Chondrocyte (in vitro differentiated cells): ENCODE measurements around the gene OPN1SW. TPM values are rescaled to one million over a fixed set of nuclear protein-coding genes. Genes with fewer than 3 reads are reported as not detected.

Experiments used
- DNase-seq: peaks from one replicate; pipeline ENCODE4 v3.0.0; 2021; ENCODE audit warnings: mixed read lengths, low spot score
- H3K27ac Mint-ChIP-seq: one replicate; pipeline ENCODE4 v1.8.0; 2021; ENCODE audit warnings: mild to moderate bottlenecking, moderate library complexity, mixed read lengths; ENCODE audit not compliant: unreplicated experiment
- H3K27me3 Mint-ChIP-seq: 2 replicates; pipeline ENCODE4 v1.8.0; 2021; ENCODE audit warnings: low read depth, mixed read lengths
- H3K36me3 Mint-ChIP-seq: 2 replicates; pipeline ENCODE4 v1.8.0; 2021; ENCODE audit warnings: low read depth, mixed read lengths
- H3K4me1 Mint-ChIP-seq: 2 replicates; pipeline ENCODE4 v1.8.0; 2021; ENCODE audit warnings: low read depth, mild to moderate bottlenecking, mixed read lengths
- H3K4me3 Mint-ChIP-seq: one replicate; pipeline ENCODE4 v1.8.0; 2021; ENCODE audit warnings: mild to moderate bottlenecking, moderate library complexity, mixed read lengths; ENCODE audit not compliant: unreplicated experiment
- H3K9me3 Mint-ChIP-seq: 2 replicates; pipeline ENCODE4 v1.8.0; 2021; ENCODE audit warnings: low read depth, mixed read lengths
- total RNA-seq: library from RNA; stranded (reverse); gene quantifications from 3 replicates; pipeline ENCODE4 v1.2.1, GENCODE V29; 2021
- TF ChIP-seq, protein P1 (sequence below): fragments of 200-600 bp; sonication (generic); IDR thresholded peaks from 2 replicates; pipeline ENCODE4 v1.5.0; 2021; ENCODE audit warnings: antibody characterized with exemption, mild to moderate bottlenecking, moderate library complexity

OPN1SW gene
- total RNA-seq, 1 donor from 2014 or later: not detected

GRCh38 chr7:128727239-128727638 lies 48.4 kb downstream of the OPN1SW start:
- peaks cover 7% of the 10 kb centered on the region for H3K36me3 Mint-ChIP-seq
- H3K9me3 Mint-ChIP-seq: no peaks in the 10 kb centered on the region
- no peak for DNase-seq
- H3K27ac Mint-ChIP-seq: no peak overlapping the region
- no peaks in the 10 kb centered on the region for H3K27me3 Mint-ChIP-seq
- no peak overlapping the region for H3K4me3 Mint-ChIP-seq
- TF ChIP-seq, protein P1, sequence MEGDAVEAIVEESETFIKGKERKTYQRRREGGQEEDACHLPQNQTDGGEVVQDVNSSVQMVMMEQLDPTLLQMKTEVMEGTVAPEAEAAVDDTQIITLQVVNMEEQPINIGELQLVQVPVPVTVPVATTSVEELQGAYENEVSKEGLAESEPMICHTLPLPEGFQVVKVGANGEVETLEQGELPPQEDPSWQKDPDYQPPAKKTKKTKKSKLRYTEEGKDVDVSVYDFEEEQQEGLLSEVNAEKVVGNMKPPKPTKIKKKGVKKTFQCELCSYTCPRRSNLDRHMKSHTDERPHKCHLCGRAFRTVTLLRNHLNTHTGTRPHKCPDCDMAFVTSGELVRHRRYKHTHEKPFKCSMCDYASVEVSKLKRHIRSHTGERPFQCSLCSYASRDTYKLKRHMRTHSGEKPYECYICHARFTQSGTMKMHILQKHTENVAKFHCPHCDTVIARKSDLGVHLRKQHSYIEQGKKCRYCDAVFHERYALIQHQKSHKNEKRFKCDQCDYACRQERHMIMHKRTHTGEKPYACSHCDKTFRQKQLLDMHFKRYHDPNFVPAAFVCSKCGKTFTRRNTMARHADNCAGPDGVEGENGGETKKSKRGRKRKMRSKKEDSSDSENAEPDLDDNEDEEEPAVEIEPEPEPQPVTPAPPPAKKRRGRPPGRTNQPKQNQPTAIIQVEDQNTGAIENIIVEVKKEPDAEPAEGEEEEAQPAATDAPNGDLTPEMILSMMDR: no peak
- peaks cover 17% of the 10 kb centered on the region for H3K4me1 Mint-ChIP-seq

DNA sequence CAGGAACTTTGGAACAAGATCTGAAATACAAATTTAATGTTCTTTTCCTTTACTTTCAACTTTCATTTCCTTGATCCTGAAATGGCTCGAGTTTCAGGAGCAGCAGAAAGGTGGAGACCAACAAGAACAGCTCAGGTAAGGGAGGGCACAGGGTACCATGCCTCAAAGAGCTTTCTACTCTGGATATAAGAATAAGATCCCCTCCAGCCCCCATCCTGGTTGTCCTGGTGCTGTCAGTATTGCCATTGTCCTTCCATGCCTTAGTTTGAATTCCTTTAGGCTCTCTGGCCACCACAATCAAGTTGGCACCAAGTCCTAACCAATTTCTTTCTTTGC lies 48.9 kb downstream of the OPN1SW start:
- no peak overlapping the region for H3K27ac Mint-ChIP-seq
- H3K27me3 Mint-ChIP-seq: no peaks in the 10 kb centered on the region
- H3K36me3 Mint-ChIP-seq: peaks cover 7% of the 10 kb centered on the region
- no peak for DNase-seq
- TF ChIP-seq, protein P1: no peak
- H3K4me1 Mint-ChIP-seq: peaks cover 17% of the 10 kb centered on the region
- H3K4me3 Mint-ChIP-seq: no peak overlapping the region
- no peaks in the 10 kb centered on the region for H3K9me3 Mint-ChIP-seq

DNA sequence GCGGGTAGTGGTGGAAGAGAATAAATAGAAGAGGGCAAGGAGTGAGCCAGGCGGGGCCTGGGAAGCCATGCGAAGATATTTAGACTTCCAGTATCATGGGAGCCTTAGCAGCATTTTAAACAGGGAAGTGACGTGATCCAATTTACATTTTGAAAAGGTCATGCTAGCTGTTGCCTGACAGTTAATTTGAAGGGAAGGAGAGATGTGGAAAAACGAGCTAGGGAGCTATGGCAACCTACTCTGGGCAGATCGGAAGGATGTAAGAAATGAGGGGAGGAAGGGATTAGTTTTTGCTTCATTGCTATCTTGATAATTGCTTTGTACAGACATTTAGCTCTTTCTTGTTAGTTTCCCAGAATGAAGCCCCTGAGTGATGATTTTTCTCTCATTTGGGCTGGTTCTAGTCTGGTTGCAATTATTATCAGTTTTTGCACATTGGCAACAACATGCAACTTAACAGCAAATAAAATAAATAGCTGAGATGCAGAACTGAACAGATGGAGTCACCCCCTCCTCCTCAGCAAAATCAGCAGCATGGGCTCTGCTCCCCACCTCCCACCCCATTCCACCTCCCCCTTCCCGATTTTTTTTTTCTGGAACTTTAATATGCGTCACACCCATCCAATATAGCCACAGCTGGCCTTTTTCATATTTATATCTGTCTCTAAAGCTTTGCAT lies 49.4 kb downstream of the OPN1SW start:
- Mint-ChIP-seq H3K27ac (no peak overlapping the region), H3K4me3 (no peak overlapping the region), H3K36me3 (peaks cover 6% of the 10 kb centered on the region)

DNA sequence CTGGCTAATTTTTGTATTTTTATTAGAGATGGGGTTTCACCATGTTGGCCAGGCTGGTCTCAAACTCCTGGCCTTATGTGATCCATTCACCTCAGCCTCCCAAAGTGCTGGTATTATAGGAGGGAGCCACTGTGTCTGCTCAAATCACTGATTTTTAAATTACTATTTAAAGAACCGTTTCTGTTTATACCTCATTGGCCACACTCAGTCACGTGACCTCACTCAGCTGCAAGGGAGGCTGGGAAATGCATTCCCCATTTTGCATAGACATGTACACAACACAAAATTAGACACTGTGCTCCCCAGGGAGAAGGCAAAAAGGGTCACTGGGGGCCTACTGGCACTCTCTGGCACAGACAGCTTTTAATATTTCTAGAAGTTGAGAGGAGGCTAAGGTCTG lies 50.1 kb downstream of the OPN1SW start:
- no peaks in the 10 kb centered on the region for H3K9me3 Mint-ChIP-seq
- TF ChIP-seq, protein P1: no peak
- H3K36me3 Mint-ChIP-seq: peaks cover 5% of the 10 kb centered on the region
- no peaks in the 10 kb centered on the region for H3K27me3 Mint-ChIP-seq
- no peak overlapping the region for H3K27ac Mint-ChIP-seq
- no peak for DNase-seq
- H3K4me3 Mint-ChIP-seq: no peak overlapping the region
- peaks cover 17% of the 10 kb centered on the region for H3K4me1 Mint-ChIP-seq

More for the DNA sequence above, 49.4 kb downstream of the OPN1SW start:
- no peak for DNase-seq
- Mint-ChIP-seq H3K4me1 (peaks cover 17% of the 10 kb centered on the region), H3K27me3 (no peaks in the 10 kb centered on the region), H3K9me3 (no peaks in the 10 kb centered on the region)
- TF ChIP-seq, protein P1: no peak

DNA sequence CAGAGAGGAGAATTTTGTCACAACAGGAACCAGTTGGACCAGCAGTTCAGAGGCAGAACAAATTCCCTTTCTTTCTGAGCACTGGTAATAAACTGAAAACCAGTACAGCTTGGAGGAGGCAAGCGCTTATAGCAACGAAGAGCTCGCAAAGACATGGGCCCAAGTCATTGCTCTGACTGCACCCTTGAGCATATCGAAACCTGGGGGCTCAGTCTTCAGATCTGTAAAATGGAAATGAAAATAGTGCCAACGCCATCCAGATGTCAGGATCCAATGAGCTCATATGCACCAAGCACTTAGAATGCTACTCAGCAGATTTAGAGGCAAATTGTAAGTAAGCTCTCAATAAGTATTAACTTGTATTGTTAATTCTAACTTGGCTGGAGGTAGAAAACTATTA lies 50.9 kb downstream of the OPN1SW start:
- H3K9me3 Mint-ChIP-seq: no peaks in the 10 kb centered on the region
- H3K27me3 Mint-ChIP-seq: no peaks in the 10 kb centered on the region
- no peak overlapping the region for H3K4me3 Mint-ChIP-seq
- peaks cover 17% of the 10 kb centered on the region for H3K4me1 Mint-ChIP-seq
- H3K36me3 Mint-ChIP-seq: peaks cover 5% of the 10 kb centered on the region
- no peak for DNase-seq
- no peak overlapping the region for H3K27ac Mint-ChIP-seq
- TF ChIP-seq, protein P1: no peak

Other genes starting within 250 kb of the OPN1SW start
- 2.8 to 6.6 TPM (median 2.8 TPM) in 3 replicates for gene GARIN1A, start 103.5 kb downstream of the OPN1SW start, total RNA-seq
- 731 to 820 TPM (median 734 TPM) in 3 replicates for gene CALU, start 36.4 kb downstream of the OPN1SW start, total RNA-seq
- 7.6 to 8.8 TPM (median 8.5 TPM) in 3 replicates for gene CCDC136, start 16.2 kb upstream of the OPN1SW start, total RNA-seq
- 72.3 to 119 TPM (median 118 TPM) in 3 replicates for gene FLNC, start 54.6 kb upstream of the OPN1SW start, total RNA-seq
- gene ATP6V1F, start 87.1 kb upstream of the OPN1SW start, total RNA-seq: 139 to 162 TPM (median 154 TPM) in 3 replicates
- gene KCP, start 134.9 kb upstream of the OPN1SW start, total RNA-seq: 1.3 to 1.5 TPM in 2 of 3 replicates, not detected in the other
- 0.26 to 0.53 TPM (median 0.37 TPM) in 3 replicates for gene IRF5, start 162.1 kb upstream of the OPN1SW start, total RNA-seq